ENCODE measurements around the gene CLIP3. TPM values are rescaled to one million over a fixed set of nuclear protein-coding genes. Genes with fewer than 3 reads are reported as not detected.

Gene CLIP3
- total RNA-seq, 1 donor from 2014 or later: 8.2 TPM

DNA sequence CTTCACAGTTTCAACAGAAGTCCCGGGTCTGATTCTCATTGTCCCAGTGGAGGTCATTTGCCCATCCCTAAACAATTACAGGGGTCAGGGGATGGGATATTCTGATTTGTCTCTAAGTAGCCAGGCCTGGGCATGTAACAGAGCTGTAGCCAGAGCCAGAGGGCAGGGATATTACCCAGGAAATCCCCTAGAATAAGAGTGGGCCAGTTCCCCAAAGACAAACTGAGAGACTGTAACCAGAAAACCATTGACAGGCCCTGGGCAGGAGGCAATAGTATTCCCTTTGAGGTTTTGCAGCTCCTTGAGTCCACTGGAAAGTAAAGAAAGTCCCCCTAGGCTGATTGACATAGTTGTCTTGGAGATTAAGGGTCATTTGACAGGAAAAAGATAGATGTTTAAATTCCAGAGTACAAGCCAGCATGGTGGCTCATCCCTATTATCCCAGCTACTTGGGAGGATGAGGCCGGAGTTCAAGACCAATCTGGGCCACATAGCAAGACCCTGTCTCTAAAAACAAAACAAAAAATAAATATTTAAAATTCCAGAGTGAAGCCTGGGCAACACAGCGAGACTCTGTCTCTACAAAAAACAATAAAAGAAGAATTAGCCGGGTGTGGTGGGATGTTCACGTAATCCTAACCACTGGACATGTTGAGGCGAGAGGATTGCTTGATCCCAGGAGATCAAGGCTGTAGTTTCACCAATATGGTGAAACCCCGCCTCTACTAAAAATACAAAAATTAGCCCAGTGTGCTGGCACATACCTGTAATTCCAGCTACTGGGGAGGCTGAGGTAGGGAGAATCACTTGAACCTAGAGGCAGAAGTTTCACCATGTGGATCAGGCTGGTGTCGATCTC is 39.5 kb downstream of the CLIP3 start:
- peaks cover 14% of the 10 kb centered on the region for H3F3A ChIP-seq (ENCODE audit: low read depth)
- TF ChIP-seq EZH2 (IDR thresholded peaks at IDR 0.05) (no peak), EZH2phosphoT487 (IDR thresholded peaks at IDR 0.05) (no peak)
- TF ChIP-seq, protein P1, sequence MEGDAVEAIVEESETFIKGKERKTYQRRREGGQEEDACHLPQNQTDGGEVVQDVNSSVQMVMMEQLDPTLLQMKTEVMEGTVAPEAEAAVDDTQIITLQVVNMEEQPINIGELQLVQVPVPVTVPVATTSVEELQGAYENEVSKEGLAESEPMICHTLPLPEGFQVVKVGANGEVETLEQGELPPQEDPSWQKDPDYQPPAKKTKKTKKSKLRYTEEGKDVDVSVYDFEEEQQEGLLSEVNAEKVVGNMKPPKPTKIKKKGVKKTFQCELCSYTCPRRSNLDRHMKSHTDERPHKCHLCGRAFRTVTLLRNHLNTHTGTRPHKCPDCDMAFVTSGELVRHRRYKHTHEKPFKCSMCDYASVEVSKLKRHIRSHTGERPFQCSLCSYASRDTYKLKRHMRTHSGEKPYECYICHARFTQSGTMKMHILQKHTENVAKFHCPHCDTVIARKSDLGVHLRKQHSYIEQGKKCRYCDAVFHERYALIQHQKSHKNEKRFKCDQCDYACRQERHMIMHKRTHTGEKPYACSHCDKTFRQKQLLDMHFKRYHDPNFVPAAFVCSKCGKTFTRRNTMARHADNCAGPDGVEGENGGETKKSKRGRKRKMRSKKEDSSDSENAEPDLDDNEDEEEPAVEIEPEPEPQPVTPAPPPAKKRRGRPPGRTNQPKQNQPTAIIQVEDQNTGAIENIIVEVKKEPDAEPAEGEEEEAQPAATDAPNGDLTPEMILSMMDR (IDR thresholded peaks at IDR 0.05): no peak
- H4K20me1 ChIP-seq (ENCODE audit: low read depth): peaks cover 12% of the 10 kb centered on the region
- H3K27ac Mint-ChIP-seq: peak overlapping the region; percentile 42
- peak overlapping the region; percentile 21 for H3K4me3 Mint-ChIP-seq
- no peak overlapping the region for H3K27ac ChIP-seq
- H3K36me3 Mint-ChIP-seq: peaks cover 3% of the 10 kb centered on the region
- H3K4me2 ChIP-seq: no peak overlapping the region
- peaks cover 3% of the 10 kb centered on the region for H3K9me3 Mint-ChIP-seq
- H3K4me1 ChIP-seq: no peaks in the 10 kb centered on the region
- no peak overlapping the region for H2AFZ ChIP-seq (replicated peaks)
- H3K4me1 Mint-ChIP-seq: peaks cover 30% of the 10 kb centered on the region
- H3K4me3 ChIP-seq: no peak overlapping the region
- H3K36me3 ChIP-seq: no peaks in the 10 kb centered on the region
- peaks cover 13% of the 10 kb centered on the region for H3K79me2 ChIP-seq (ENCODE audit: low read depth)
- no peak overlapping the region for H3K9ac ChIP-seq
- peaks cover 2% of the 10 kb centered on the region for H3K27me3 Mint-ChIP-seq (ENCODE audit: insufficient read depth, low read depth)
- H3K27me3 ChIP-seq: peaks cover 14% of the 10 kb centered on the region
- H3K9me3 ChIP-seq (ENCODE audit: low read depth): no peaks in the 10 kb centered on the region
- no peak for DNase-seq (ENCODE audit: low spot score)

DNA sequence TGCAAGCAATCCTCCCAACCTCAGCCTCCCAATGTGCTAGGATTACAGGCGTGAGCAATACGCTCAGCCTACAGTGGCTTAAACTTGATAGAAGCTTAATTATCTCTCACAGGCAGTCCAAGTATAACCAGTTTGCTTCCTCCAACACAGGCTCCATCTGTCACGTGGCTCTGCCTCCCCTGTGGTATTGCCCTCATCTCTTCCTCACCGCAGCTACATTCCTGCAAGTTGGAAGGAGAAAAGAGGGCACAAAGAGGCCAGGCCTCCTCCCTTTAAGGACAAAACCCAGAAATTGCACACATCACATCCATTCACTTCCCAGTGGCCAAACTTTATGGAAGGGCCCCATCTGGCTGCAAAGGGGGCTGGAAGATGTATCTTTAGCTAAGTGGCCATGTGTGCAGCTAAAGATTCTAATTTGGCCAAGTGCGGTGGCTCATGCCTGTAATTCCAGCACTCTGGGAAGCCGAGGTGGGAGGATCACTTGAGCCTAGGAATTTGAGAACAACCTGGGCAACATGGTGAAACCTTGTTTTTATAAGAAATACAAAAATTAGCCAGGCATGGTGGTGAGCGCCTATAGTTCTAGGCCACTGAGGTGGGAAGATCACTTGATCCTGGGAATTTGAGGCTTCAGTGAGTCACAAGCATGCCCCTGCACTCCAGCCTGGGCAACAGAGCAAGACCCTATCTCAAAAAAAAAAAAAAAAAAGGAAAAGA is 40.8 kb downstream of the CLIP3 start:
- Mint-ChIP-seq H3K9me3 (peaks cover 3% of the 10 kb centered on the region), H3K27ac (no peak overlapping the region), H3K4me1 (peaks cover 26% of the 10 kb centered on the region), H3K27me3 (ENCODE audit: insufficient read depth, low read depth) (peaks cover 10% of the 10 kb centered on the region), H3K4me3 (no peak overlapping the region), H3K36me3 (peaks cover 1% of the 10 kb centered on the region)
- peaks cover 13% of the 10 kb centered on the region for H3K79me2 ChIP-seq (ENCODE audit: low read depth)
- H3K4me3 ChIP-seq: no peak overlapping the region
- no peaks in the 10 kb centered on the region for H3K4me1 ChIP-seq
- no peak overlapping the region for H2AFZ ChIP-seq (replicated peaks)
- no peaks in the 10 kb centered on the region for H3K9me3 ChIP-seq (ENCODE audit: low read depth)
- TF ChIP-seq EZH2 (IDR thresholded peaks at IDR 0.05) (no peak), EZH2phosphoT487 (IDR thresholded peaks at IDR 0.05) (no peak)
- TF ChIP-seq, protein P1 (IDR thresholded peaks at IDR 0.05): no peak
- H4K20me1 ChIP-seq (ENCODE audit: low read depth): peaks cover 12% of the 10 kb centered on the region
- no peaks in the 10 kb centered on the region for H3K36me3 ChIP-seq
- DNase-seq (ENCODE audit: low spot score): no peak
- H3K27ac ChIP-seq: no peak overlapping the region
- H3K27me3 ChIP-seq: peaks cover 26% of the 10 kb centered on the region
- H3K4me2 ChIP-seq: no peak overlapping the region
- no peak overlapping the region for H3K9ac ChIP-seq
- H3F3A ChIP-seq (ENCODE audit: low read depth): peaks cover 26% of the 10 kb centered on the region

DNA sequence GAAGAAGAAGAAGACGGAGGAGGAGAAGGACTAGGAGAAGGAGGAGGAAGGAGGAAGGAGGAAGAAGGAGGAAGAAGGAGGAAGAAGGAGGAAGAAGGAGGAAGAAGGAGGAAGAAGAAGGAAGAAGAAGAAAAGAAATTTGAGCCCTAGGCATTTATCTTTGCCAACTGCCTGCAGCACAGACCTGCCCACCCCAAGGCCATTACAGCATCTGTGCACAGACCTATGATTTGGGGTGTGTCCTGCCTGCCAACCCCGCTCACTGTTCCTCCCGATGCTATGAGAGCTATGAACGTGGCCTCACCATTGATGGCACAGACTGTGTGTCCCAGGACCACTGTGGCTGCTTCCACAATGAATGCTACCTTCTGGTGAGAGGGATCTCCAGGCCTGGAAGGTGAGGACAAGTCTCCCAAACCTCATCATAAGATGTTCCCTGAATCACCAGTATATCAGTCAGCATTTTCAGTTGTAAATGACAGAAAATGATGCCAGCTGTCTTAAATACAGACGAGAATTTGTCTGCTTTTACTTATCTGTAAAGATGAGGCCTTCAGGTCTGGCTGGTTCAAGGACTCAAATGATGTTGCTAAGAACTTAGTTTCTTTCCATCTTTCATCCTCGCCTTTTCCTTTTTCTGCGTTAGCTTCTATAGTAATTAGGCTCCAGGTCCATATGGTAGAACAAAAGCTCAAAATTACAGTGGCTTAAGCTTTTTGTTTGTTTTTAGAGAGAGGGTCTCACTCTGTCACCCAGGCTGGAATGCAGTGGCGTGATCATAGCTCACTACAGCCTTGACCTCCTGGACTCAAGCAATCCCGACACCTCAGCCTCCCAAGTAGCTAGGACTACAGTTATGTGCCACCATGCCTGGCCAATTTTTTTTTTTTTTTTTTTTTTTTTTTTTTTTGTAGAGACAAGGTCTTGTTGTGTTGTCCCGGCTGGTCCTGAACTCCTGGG is 41.6 kb downstream of the CLIP3 start:
- Histone ChIP-seq H3K9me3 (ENCODE audit: low read depth) (no peaks in the 10 kb centered on the region), H3K4me2 (no peak overlapping the region), H3K27ac (no peak overlapping the region), H3K36me3 (no peaks in the 10 kb centered on the region), H2AFZ (replicated peaks) (no peak overlapping the region), H3F3A (ENCODE audit: low read depth) (peaks cover 32% of the 10 kb centered on the region), H3K27me3 (peaks cover 35% of the 10 kb centered on the region), H3K9ac (no peak overlapping the region), H3K79me2 (ENCODE audit: low read depth) (peaks cover 5% of the 10 kb centered on the region), H3K4me1 (no peaks in the 10 kb centered on the region), H3K4me3 (no peak overlapping the region), H4K20me1 (ENCODE audit: low read depth) (peaks cover 3% of the 10 kb centered on the region)
- TF ChIP-seq EZH2 (IDR thresholded peaks at IDR 0.05) (no peak), EZH2phosphoT487 (IDR thresholded peaks at IDR 0.05) (no peak)
- TF ChIP-seq, protein P1 (IDR thresholded peaks at IDR 0.05): no peak
- peaks cover 3% of the 10 kb centered on the region for H3K9me3 Mint-ChIP-seq
- no peak overlapping the region for H3K27ac Mint-ChIP-seq
- H3K27me3 Mint-ChIP-seq (ENCODE audit: insufficient read depth, low read depth): peaks cover 16% of the 10 kb centered on the region
- peaks cover 20% of the 10 kb centered on the region for H3K4me1 Mint-ChIP-seq
- no peak overlapping the region for H3K4me3 Mint-ChIP-seq
- DNase-seq (ENCODE audit: low spot score): no peak
- H3K36me3 Mint-ChIP-seq: no peaks in the 10 kb centered on the region

All from neural progenitor cell (in vitro differentiated cells).